H1 (cell line): ENCODE measurements around the gene ZAR1. TPM values are rescaled to one million over a fixed set of nuclear protein-coding genes. Genes with fewer than 3 reads are reported as not detected.

Experiments used
- polyA plus RNA-seq, 7 experiments: library from polyadenylated mRNA; depleted of rRNA in 3 of 7; stranded (reverse) in 5 of 7; unstranded in 2 of 7; fragments of >200 nt in 5 of 7; fragments of 200-250 nt in 2 of 7; gene quantifications; 1 replicate in 5 of 7; 2 replicates in 1 of 7; 4 replicates in 1 of 7; pipeline versions ENCODE4 v1.2.1 to v1.2.3, GENCODE V29; 2011 to 2013; ENCODE audit warnings: missing spikeins in 2 of 7, mixed read lengths in 2 of 7
- total RNA-seq: library from RNA; stranded (reverse); fragmentation: NEBNext Ultra II Directional; extraction: Animal tissue kit (Norgen Biotek cat#: 25700); gene quantifications from 2 replicates; pipeline ENCODE4 v1.2.1, GENCODE V29; 2021
- TF ChIP-seq, protein P1 (sequence below): fragments of 300-600 bp; sonication (generic); IDR thresholded peaks from 2 replicates; pipeline ENCODE4 v1.7.1; 2012; ENCODE audit warnings: low read length, moderate library complexity, mild to moderate bottlenecking, inconsistent platforms; ENCODE audit not compliant: insufficient replicate concordance

Gene ZAR1
- total and polyA plus RNA-seq, 2 of the 8 experiments (the other 6 are each of a cell fraction or from before 2014, with no cell fraction given), result 0.33 to 0.78 TPM

DNA sequence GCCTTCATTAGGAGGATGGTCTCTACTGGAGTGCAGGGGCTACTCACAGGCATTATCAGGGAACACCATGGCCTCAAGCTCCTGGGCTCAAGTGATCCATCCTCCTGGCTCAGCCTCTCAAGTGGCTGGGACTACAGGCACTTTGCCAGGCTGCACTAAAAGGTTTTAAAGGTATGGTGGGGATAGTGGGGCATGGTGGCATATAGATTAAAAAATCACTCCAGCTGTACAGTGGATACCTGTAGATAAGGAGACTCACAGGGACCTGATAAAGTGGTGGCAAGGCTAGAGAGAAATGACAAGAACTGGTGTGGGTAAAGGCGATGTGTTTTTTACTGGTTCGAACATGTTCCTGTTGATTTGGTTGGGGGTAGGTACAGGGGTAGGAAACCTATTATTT is 5.9 kb downstream of the ZAR1 start (continued):
- TF ChIP-seq, protein P1, sequence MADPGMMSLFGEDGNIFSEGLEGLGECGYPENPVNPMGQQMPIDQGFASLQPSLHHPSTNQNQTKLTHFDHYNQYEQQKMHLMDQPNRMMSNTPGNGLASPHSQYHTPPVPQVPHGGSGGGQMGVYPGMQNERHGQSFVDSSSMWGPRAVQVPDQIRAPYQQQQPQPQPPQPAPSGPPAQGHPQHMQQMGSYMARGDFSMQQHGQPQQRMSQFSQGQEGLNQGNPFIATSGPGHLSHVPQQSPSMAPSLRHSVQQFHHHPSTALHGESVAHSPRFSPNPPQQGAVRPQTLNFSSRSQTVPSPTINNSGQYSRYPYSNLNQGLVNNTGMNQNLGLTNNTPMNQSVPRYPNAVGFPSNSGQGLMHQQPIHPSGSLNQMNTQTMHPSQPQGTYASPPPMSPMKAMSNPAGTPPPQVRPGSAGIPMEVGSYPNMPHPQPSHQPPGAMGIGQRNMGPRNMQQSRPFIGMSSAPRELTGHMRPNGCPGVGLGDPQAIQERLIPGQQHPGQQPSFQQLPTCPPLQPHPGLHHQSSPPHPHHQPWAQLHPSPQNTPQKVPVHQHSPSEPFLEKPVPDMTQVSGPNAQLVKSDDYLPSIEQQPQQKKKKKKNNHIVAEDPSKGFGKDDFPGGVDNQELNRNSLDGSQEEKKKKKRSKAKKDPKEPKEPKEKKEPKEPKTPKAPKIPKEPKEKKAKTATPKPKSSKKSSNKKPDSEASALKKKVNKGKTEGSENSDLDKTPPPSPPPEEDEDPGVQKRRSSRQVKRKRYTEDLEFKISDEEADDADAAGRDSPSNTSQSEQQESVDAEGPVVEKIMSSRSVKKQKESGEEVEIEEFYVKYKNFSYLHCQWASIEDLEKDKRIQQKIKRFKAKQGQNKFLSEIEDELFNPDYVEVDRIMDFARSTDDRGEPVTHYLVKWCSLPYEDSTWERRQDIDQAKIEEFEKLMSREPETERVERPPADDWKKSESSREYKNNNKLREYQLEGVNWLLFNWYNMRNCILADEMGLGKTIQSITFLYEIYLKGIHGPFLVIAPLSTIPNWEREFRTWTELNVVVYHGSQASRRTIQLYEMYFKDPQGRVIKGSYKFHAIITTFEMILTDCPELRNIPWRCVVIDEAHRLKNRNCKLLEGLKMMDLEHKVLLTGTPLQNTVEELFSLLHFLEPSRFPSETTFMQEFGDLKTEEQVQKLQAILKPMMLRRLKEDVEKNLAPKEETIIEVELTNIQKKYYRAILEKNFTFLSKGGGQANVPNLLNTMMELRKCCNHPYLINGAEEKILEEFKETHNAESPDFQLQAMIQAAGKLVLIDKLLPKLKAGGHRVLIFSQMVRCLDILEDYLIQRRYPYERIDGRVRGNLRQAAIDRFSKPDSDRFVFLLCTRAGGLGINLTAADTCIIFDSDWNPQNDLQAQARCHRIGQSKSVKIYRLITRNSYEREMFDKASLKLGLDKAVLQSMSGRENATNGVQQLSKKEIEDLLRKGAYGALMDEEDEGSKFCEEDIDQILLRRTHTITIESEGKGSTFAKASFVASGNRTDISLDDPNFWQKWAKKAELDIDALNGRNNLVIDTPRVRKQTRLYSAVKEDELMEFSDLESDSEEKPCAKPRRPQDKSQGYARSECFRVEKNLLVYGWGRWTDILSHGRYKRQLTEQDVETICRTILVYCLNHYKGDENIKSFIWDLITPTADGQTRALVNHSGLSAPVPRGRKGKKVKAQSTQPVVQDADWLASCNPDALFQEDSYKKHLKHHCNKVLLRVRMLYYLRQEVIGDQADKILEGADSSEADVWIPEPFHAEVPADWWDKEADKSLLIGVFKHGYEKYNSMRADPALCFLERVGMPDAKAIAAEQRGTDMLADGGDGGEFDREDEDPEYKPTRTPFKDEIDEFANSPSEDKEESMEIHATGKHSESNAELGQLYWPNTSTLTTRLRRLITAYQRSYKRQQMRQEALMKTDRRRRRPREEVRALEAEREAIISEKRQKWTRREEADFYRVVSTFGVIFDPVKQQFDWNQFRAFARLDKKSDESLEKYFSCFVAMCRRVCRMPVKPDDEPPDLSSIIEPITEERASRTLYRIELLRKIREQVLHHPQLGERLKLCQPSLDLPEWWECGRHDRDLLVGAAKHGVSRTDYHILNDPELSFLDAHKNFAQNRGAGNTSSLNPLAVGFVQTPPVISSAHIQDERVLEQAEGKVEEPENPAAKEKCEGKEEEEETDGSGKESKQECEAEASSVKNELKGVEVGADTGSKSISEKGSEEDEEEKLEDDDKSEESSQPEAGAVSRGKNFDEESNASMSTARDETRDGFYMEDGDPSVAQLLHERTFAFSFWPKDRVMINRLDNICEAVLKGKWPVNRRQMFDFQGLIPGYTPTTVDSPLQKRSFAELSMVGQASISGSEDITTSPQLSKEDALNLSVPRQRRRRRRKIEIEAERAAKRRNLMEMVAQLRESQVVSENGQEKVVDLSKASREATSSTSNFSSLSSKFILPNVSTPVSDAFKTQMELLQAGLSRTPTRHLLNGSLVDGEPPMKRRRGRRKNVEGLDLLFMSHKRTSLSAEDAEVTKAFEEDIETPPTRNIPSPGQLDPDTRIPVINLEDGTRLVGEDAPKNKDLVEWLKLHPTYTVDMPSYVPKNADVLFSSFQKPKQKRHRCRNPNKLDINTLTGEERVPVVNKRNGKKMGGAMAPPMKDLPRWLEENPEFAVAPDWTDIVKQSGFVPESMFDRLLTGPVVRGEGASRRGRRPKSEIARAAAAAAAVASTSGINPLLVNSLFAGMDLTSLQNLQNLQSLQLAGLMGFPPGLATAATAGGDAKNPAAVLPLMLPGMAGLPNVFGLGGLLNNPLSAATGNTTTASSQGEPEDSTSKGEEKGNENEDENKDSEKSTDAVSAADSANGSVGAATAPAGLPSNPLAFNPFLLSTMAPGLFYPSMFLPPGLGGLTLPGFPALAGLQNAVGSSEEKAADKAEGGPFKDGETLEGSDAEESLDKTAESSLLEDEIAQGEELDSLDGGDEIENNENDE, result no peak
